T1000 (cell line): ENCODE data around the gene SH3TC1.
A peak's percentile ranks its signal among the peaks of the same experiment; 100 is the strongest.

ENCODE experiments used
- DNase-seq: peaks from one replicate; lab custom pipeline; 2025; ENCODE audit warnings: mixed read lengths; lab: John Stamatoyannopoulos, UW

SH3TC1 gene

DNA sequence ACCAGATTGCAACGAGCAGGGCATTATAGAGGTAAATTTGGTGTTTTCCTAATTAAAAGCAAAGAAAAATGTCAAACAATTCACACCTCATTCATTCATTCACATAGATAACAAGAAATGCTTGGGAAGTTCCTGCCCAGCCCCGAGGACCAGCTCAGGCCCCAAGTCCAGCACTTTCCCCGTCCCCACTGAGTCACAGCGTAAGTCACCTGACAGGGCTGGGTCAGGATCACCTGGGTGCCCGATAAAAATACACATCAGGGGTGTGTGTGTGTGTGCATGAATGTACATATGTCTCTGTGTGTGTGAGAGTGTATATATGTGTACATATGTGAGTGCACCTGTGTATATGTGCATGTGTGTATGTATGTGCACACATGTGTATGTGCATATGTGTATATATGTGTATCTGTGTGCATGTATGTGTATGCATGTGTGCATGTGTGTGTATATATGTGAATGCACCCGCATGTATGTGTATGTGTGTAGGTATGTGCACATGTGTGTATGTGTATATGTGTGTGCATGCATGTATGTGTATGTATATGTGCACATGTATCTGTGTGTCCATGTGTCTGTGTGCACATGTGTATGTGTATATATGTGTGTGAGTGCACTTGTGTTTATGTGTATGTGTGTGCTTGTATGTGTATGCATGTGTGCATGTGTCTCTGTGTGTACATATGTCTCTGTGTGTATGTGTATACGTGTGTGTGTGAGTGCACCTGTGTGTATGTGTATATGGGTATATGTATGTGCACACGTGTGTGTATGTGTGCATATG lies 18.6 kb upstream of the SH3TC1 start:
- DNase-seq = no peak

DNA sequence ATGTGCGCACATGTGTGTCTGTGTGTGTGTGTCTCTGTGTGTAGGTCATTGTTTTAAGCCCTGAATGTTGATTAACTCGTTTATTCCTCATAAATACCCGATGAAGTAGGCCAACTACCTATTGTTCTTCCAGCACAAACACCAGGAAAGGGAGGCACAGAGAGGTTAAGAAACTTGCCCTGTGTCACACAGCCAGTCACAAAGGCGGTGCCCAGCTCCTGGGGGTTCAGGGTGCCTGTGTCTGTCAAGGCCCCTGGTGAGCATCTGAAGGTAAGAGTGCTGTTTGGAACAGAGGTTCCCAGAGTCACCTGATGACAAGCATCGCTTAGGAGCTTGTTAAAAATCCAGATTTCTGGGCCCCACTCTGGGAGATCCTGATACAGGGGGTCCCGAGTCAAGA lies 18.0 kb upstream of the SH3TC1 start:
- DNase-seq = no peak

DNA sequence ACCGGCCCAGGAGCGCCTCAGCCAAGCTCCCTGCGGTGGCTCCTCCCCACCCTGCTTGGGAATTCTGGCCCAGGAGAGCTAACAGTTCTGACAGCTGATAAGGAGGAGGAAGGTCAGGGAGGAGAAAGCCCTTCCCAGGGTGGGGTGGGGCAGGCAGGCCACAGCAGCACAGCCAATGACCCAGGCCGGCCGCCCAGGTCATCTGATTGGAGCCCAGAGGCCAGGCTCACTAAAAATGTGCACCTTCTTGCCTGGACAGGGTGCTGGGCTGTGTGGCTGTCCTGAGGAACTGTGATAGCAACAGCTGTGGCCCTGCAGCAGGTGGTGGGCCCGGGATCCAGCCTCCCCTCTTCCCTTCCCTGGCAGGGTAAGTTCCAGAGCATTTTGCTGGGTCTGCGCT lies 17.2 kb upstream of the SH3TC1 start:
- DNase-seq = no peak

DNA sequence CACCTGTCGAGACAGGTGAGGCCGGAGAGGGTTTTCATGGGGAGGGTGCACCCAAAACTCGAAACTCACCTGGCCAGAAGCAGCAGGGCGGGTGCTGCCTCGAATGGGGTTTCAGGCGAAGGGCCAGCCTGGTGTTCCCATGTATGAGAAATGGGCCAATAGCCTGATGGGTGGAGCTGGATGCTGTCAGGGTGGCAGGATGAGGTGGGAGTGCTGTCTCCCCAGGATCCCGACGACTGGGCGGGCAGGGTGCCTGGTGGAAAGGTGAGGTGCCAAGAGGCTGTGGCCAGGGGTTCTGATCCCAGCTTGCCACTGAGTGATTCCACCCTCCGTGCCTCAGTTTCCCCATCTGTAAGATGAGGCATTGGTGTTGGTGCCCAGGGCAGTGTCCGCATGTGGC lies 16.8 kb upstream of the SH3TC1 start:
- no peak for DNase-seq

DNA sequence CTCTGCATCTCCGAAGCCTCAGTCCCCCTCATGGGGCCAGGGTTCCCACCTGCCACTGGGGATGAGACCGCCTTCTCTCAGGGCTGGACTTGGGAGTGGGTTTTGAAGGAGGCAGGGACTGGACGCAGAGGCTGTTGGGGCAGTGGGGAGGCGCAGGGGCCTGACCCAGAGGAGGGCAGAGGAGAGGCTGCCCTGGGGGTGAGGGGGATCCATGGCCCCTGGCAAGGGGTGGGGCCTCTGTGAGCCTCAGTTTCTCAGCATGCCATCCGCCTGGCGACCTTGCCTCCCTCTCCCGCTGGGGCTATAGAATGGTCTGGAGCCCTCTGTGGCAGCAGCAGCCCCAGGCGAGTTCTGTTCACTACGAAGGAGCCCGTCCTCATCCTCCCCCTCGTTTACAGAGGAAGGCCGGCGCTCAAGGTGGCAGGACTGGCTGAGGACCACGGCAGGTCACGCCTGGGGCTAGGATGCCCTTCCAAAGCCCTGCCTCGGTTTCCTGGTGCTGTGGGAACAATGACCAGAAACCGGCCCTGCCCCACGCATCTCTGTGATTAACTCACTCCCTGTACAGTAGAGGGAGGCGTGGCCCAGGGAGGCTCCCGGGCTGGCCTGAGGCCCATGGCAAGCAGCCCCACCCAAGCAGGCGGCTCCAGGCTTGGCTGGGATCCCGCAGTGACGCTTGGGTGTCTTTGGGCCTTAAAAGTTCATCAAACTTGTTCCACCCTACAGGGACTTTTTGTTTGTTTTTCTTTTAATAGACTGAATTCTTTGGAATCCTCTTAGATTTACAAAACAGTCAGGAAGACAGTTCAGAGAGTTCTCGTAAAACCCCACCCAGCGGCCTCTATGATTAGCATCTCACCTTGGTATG lies 16.0 kb upstream of the SH3TC1 start:
- peak; percentile 95 for DNase-seq

DNA sequence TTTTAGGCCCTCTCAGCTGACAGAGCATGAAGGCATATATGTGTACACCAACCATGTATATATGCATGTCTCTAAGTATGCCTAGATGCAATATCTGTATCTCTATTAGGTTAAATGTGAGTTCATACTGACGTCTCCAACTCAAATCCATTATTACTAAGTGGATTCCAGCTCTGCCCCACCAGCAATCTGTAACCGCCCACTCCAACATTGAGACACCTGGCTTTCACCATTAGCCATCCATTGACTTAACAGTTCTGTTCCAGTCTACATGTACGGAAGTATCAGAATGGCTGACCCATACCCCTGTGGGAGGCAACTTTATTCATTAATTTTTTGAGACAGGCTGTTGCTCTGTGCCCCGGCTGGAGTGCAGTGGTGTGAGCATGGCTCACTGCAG lies 15.0 kb upstream of the SH3TC1 start:
- DNase-seq = no peak

- DNase-seq = peak; percentile 71
Observed at GRCh38 chr4:8185295-8185694, 13.8 kb upstream of the SH3TC1 start.

- no peak for DNase-seq
Observed at GRCh38 chr4:8185930-8186329, 13.2 kb upstream of the SH3TC1 start.

GRCh38 chr4:8188085-8188484 lies 11.0 kb upstream of the SH3TC1 start:
- DNase-seq = peak; percentile 20

GRCh38 chr4:8188743-8189550 lies 10.1 kb upstream of the SH3TC1 start:
- DNase-seq = no peak

DNA sequence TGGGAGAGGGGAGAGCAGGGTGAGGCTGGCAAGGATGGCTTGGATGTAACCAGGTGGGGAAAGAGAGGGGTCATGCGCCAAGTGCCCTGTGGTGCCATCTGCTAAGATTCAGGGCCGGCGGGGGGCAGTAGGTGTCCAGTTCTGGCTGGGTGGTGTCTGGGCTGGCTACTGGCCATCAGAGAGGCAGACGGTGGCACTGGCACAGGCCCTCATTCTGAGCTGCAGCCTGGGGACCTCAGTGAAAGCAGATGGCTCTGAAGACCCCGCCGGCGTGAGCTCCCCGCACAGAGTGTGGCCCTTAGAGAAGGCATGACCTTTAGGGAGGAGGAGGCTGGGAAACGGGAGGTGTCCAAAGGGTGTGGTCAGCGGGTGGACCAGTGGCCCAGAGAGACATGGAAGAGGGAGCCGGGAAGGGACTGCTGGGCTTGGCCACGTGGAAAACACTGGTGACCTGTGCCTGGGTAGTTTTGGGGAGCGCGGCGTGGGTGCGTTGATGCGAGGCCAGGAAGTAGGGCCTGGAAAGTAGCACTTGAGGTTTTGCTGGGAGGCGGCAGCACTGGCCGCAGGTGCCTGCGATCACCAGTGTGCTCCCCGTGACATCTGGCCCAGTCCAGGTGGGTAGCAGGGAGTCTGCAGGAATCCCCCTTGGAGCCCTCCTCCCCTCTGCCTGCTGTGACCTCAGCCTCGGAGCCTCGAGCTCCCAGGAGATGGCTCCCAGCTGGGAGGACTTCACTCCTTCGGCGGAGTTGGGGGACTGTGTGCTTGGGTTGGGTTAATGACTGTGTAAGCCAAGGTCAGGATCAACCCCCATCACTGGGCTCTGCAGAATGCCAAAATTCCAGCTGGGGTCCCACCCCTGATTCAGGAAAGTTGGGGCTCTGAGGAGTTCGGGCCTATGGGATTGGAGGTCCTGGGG lies 9.3 kb upstream of the SH3TC1 start:
- no peak for DNase-seq

GRCh38 chr4:8191136-8191747 lies 7.8 kb upstream of the SH3TC1 start:
- DNase-seq = no peak

DNA sequence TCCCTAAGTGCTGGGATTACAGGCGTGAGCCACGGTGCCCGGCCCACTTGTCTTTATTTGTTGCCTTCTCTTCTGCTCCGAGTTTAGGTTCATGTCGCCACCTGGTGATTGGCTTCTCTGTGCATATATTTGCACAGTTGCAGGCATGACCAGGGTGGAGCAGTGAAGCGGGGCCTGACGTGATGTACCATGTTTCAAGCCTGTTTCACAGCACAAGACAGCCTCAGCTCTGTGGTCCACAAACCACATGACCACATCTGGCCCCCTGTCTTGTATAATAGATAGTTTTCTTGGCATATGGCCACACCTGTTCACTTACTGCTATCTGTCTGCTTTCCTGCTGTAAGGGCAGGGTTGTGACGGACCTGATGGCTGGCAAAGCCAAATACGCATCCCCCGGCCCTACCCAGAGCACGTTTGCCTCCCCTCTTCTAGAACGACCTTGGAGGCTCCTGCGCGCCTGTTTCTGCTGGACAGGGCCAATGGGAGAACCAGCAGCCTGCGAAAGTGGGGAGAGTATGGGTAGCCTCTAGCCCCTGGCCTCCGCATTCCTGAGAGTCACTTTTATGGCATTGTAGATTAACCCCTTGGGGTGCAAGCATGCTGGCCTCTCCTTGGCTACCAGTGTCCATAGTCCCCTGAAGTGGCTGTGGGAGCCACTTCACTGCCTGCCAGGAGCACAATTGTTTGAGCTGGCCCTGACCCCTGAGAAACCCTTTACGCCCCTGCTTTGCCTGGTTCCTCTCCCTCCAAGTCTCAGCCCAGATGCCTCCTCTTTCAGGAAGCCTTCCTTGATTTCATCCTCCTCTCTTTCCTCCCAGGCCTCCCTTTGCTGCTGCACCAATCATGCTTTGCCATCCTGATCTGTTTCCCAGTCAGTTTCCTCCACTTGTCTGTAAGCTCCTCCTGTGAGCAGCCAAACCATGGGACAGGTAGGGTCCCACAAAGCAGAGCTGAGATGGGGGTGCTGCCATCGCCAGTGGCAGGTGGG lies 6.0 kb upstream of the SH3TC1 start:
- DNase-seq = peak; percentile 10

DNA sequence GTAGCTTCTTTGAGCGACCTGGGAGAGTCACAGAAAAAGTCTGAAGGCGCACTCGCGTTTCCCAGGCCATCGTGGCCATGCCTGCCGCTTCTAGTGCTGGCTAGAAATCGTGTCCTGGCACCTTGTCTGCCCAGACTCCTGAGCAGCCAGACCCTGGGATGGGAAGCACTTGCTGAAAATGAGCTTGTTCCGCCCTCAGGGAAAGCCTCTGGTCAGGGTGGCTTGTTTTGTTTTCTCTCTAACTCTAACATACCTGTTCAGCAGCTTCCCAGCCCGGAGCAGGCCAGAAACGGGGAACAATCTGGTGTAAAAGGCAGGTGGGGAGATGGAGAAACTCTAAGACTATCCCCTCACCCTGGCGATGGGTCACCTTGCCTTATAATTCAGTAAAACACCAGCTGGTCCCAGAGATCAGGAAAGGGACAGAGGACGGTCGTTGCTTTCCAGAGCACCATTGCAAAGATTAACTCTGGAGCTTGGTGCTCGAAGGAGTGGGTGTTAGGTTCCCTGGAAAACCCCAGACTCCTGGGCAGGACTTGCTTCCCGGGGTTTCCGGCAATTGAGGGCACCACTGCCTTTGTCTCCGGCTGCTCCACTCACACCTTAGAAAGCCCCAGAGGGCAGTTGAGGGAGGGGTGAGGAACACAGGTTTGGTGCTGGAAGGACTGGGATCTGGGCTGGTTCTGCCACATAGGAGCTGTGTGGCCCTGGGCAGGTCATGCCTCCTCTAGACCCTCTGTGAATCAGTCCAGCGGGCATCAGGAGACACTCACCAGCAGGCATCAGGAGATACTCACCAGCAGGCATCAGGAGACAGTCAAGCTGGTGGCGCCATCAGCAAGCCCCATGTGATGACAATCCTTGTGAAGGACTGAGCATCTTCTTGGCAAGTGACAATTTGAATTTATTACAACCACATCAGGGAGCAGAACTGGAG lies 4.5 kb upstream of the SH3TC1 start:
- DNase-seq = no peak

- no peak for DNase-seq
Observed at GRCh38 chr4:8195431-8195830, 3.7 kb upstream of the SH3TC1 start.

- no peak for DNase-seq
Observed at GRCh38 chr4:8195841-8196458, 3.1 kb upstream of the SH3TC1 start.

GRCh38 chr4:8197521-8197920 lies 1.6 kb upstream of the SH3TC1 start:
- DNase-seq = no peak
